GM18520 (cell line): ENCODE measurements around the gene TMEM35A.
A peak's percentile ranks its signal among the peaks of the same experiment; 100 is the strongest.
"Not testable (repeated sequence)": the region's sequence is repeated elsewhere in the genome, so short reads cannot be mapped to it uniquely, and the experiment has no call there.

ENCODE experiments used
- ATAC-seq: cut with Tn5 transposase; IDR thresholded peaks from one replicate; pipeline ENCODE4 v1.9.1; 2021; ENCODE audit not compliant: unreplicated experiment

The TMEM35A gene

GRCh38 chrX:101078716-101079598 is at the start of gene TMEM35A:
TSS of gene TMEM35A (plus strand) at chrX:101078879. CDS start at chrX:101079003, 124 bp downstream.
- no peak for ATAC-seq

- no peak for ATAC-seq
Measured at GRCh38 chrX:101029665-101030064, 49.0 kb upstream of the TMEM35A start.

DNA sequence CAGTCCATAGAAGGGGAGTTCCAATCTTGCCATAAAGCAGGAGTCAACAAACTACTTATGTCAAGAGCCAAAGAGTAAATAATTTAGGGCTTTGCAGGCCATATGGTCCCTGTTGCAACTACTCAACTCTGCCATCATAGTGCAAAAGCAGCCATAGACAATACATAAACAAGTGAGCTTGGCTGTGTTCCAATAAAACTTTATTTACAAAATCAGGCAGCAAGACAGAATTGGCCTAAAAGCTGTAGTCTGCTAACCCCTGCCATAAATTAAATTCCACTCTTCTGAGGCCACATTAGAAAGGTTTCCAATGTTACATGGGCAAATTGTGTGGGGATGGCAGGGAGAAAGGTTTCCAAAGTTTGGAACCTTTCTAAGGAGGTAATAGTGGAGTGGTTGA is 41.4 kb upstream of the TMEM35A start:
- ATAC-seq = no peak

- ATAC-seq = peak; percentile 46
Measured at GRCh38 chrX:101040197-101040596, 38.5 kb upstream of the TMEM35A start.

DNA sequence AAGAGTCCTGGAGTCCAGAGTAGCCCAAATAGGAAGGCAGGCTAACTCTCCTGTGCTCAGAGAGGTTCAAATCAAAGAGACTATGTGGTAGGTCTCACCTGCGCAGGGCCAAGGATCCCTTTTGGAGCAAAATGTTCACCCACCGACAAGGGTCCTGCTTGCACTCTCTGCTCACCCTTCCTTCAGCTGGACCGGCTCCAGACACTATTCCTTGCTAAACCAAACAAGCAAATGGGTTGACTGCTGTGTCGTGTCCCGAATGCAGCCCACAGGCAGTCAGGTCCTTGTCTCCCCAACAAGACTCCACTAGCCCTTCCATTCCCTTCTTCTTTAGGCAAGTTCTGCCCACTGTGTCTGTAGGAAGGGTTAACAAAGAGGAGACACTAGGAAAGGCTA is 27.5 kb upstream of the TMEM35A start:
- ATAC-seq = no peak

GRCh38 chrX:101051549-101052302 is 27.0 kb upstream of the TMEM35A start, which contains the start of gene TRMT2B:
TSS of gene TRMT2B (minus strand) at chrX:101052111. CDS start at chrX:101042289, 9,822 bp downstream.
- peak; percentile 83 for ATAC-seq

- ATAC-seq = not testable (repeated sequence)
Measured at GRCh38 chrX:101056551-101056950, 22.1 kb upstream of the TMEM35A start.

DNA sequence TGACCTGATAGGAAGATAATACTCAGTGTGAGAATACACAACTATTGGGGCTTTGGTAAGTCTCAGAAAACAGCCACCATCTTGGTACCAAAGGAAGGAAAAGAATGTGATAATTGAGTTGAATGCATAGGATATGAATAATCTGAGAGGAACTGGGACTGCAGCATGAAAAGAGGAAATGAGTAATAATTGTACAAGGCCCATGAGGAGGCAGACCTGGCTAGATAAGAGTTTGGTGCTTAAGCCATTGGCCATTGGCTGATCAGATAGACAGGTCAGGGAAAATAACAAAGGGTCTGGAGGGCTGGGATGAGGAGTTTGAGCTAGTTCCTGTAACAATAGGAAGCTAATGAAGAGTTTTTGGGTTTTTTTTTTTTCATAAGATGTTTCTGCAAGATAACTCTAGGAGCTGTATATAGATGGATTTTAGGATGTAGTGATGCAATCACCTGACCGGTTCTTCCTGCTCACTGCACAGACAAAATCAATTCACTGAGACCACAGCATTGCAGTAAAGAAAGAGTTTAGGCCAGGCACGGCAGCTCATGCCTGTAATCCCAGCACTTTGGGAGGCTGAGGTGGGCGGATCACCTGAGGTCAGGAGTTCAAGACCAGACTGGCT is 21.5 kb upstream of the TMEM35A start:
- no peak for ATAC-seq

GRCh38 chrX:101062176-101062575 is 16.5 kb upstream of the TMEM35A start:
- no peak for ATAC-seq

DNA sequence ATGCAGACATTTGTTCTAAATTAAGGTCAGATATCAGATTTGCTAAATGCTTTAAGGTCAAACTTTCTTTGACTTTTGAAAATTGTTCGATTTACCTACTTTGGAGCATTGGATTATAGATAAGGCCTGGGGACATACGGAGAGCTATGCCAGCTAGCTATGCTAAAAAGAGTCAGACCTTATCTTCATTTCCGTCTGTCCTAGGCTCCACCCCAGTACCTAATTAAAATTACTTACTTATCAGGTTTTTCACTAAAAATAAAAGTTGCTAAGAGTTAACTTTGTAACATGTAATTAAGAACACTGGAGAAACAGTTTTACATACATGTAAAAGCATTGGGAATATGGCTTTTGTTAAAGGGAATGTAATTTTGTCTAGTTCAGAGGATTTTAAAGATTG is 7.1 kb upstream of the TMEM35A start:
- ATAC-seq = no peak

DNA sequence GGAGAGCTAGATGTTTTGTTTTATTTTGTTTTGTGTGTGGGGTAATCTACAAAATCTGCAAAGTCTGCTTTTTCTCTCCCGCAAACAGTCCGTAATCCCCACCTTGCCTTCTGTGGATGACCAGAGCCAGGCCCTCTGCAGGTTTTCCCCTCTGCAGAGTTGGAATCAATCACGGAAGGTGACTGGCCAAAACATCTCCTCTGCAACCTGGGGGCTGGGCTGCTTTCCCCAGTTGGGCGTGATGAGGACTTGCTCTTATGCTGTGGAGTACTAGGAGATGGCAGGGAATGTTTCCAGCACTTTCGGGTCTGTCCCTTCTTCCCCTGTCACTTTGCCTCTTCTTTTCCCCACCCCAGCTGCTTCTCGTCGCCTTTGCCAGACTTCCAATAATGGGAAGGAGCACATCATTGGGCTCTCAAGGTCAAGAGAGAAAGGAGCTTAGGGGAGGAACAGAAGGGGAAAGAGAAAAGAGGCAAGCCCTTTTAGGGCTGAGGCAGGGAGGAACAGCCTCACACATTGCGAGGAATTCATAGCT is 1.1 kb downstream of the TMEM35A start:
- ATAC-seq = no peak

- no peak for ATAC-seq
Measured at GRCh38 chrX:101080326-101081124, 1.8 kb downstream of the TMEM35A start.

DNA sequence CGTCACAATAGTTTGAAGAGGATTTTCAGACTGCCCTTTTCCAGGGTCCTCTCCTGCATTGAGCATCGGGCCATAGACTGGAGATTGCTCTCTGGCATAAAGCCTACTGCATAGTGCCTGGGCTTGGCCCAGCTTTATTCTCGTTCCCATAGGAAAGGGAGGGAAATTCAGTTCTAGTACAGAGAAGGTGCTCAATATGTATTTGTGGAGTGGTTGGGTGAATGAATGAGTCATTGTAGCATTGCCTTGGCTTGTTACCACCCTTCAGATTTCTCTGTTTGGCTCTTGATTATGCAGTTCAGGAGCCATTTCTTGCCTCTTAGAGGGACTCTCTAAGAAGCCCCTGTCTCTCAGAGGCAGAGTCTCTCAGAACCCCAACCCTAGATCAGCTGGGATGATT is 2.6 kb downstream of the TMEM35A start:
- ATAC-seq = no peak

- no peak for ATAC-seq
Measured at GRCh38 chrX:101091817-101092216, 13.1 kb downstream of the TMEM35A start.

- ATAC-seq = peak; percentile 97
Measured at GRCh38 chrX:101097546-101098453, 19.1 kb downstream of the TMEM35A start, which contains the start of gene CENPI. TSS of gene CENPI (plus strand) at chrX:101098204. CDS start at chrX:101101071, 2,867 bp downstream.

DNA sequence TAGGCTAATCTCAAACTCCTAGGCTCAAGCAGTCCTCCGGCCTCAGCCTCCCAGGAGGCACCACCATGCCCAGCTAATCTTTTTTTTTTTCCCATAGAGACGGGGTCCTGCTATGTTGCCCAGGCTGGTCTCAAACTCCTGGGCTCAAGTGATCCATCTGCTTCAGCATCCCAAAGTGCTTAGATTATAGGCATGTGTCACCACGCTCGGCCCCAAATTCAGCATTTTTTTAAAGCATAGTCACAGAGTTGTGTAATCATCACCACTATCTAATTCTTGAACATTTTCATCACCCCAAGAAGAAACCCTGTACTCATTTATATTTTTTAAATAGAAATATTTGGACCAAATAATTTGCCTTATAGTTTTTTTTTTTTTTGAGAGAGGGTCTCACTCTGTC is 29.6 kb downstream of the TMEM35A start:
- no peak for ATAC-seq

DNA sequence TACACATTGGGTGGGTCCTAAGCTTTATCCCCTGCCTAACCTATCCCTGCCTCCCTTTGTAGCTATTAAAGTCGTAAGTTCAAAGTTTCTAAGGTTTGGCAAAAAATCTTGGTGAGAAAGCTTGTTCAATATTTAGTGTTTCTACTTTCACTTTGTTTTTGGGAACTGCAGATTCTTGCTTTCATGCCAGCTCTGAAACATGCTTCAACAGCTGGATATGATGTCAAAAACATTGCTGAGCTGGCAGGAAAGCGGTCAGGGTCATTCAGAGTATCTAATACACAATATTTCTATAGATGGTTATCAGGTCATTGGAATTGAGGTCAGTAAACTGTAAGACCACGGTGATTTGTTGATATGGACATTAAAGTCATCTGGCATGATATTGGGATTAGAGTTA is 39.0 kb downstream of the TMEM35A start:
- ATAC-seq = no peak

DNA sequence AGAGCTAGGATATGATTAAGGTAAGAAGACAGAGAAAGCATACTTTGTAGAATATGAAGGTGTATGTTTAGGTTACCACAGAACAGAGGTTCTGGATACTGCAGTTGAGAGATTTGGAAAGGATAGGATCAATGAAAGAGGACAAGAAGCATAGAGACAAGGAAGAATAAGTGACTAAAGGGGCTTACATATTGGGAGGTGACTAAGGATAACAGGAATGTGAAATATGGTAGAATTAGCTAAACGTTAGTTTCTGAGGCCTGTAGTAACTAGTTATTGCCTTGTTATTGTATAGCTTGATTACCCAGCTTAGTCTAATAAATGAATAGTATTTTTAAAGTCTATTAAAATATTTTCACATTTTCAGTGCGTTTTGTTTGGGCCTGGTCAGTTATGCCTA is 57.6 kb downstream of the TMEM35A start:
- no peak for ATAC-seq
